Endodermal cell (in vitro differentiated cells): ENCODE data around the gene WRNIP1. TPM values are rescaled to one million over a fixed set of nuclear protein-coding genes. Genes with fewer than 3 reads are reported as not detected.

Experiments
- DNase-seq: peaks from one replicate; pipeline ENCODE4 v3.0.0-alpha.2; 2017
- H3K27ac ChIP-seq: 2 replicates; pipeline ENCODE4 v1.5.1; 2013; ENCODE audit warnings: mild to moderate bottlenecking, low read depth, low read length, moderate library complexity
- H3K27me3 ChIP-seq: 2 replicates; pipeline ENCODE4 v1.6.1; 2013; ENCODE audit warnings: mild to moderate bottlenecking, low read length, moderate library complexity; ENCODE audit not compliant: insufficient read depth, control insufficient read depth, poor library complexity, severe bottlenecking
- H3K36me3 ChIP-seq: 2 replicates; pipeline ENCODE4 v1.7.0; 2013; ENCODE audit warnings: mild to moderate bottlenecking, low read length, moderate library complexity; ENCODE audit not compliant: control insufficient read depth, insufficient read depth
- H3K4me1 ChIP-seq: one replicate; pipeline ENCODE4 v1.7.0; 2013; ENCODE audit warnings: low read length; ENCODE audit not compliant: control insufficient read depth, insufficient read depth
- H3K4me3 ChIP-seq: 2 replicates; pipeline ENCODE4 v1.5.1; 2013; ENCODE audit warnings: mild to moderate bottlenecking, low read length, moderate library complexity
- H3K9ac ChIP-seq: 2 replicates; pipeline ENCODE4 v1.6.1; 2013; ENCODE audit warnings: mild to moderate bottlenecking, low read length, moderate library complexity; ENCODE audit not compliant: poor library complexity, severe bottlenecking; ENCODE audit errors: extremely low read depth
- H3K9me3 ChIP-seq: 2 replicates; pipeline ENCODE4 v1.6.1; 2013; ENCODE audit warnings: mild to moderate bottlenecking, low read length, moderate library complexity; ENCODE audit not compliant: control insufficient read depth
- H3K27ac Mint-ChIP-seq: 2 replicates; pipeline ENCODE4 v1.8.0; 2020; ENCODE audit warnings: mixed read lengths
- H3K27me3 Mint-ChIP-seq: 2 replicates; pipeline ENCODE4 v1.8.0; 2021; ENCODE audit warnings: mild to moderate bottlenecking, mixed read lengths; ENCODE audit not compliant: insufficient read depth
- H3K36me3 Mint-ChIP-seq: 2 replicates; pipeline ENCODE4 v1.8.0; 2020; ENCODE audit warnings: low read depth, mixed read lengths
- H3K4me1 Mint-ChIP-seq: 2 replicates; pipeline ENCODE4 v1.8.0; 2020; ENCODE audit warnings: mixed read lengths
- H3K4me3 Mint-ChIP-seq: 2 replicates; pipeline ENCODE4 v1.8.0; 2020; ENCODE audit warnings: mild to moderate bottlenecking, moderate library complexity, mixed read lengths
- H3K9me3 Mint-ChIP-seq: 2 replicates; pipeline ENCODE4 v1.8.0; 2020; ENCODE audit warnings: mild to moderate bottlenecking, mixed read lengths
- CTCF ChIP-seq: fragments of 200-600 bp; sonication (generic); conservative IDR thresholded peaks from 2 replicates; pipeline ENCODE4 v1.5.0; 2021; ENCODE audit warnings: antibody characterized with exemption, mild to moderate bottlenecking
- WGBS, 2 experiments: methylation state at CpG; one replicate each; pipeline versions ENCODE4 v1.1.5 to v1.1.7; 2013; ENCODE audit warnings: missing lambda C conversion rate in 2 of 2, mixed read lengths in 1 of 2; ENCODE audit not compliant: insufficient coverage in 1 of 2, insufficient read length in 1 of 2; 5-methylcytosine and 5-hydroxymethylcytosine counted together
- total RNA-seq, 2 donors: library from RNA; stranded (reverse); fragmentation: NEBNext Ultra II Directional in 1 of 2; extraction: Animal tissue kit (Norgen Biotek cat#: 25700) in 1 of 2; gene quantifications; 2 replicates in 1 of 2; 3 replicates in 1 of 2; pipeline ENCODE4 v1.2.1, GENCODE V29; 2021

The WRNIP1 gene
- total RNA-seq, 2 donors from 2014 or later, result 30.8 to 33.2 TPM

GRCh38 chr6:2790588-2791449, 25.6 kb downstream of the WRNIP1 start:
- Histone ChIP-seq H3K4me1 (no peaks in the 10 kb centered on the region), H3K27me3 (no peaks in the 10 kb centered on the region), H3K9ac (no peak overlapping the region), H3K36me3 (peaks cover 16% of the 10 kb centered on the region), H3K9me3 (no peaks in the 10 kb centered on the region), H3K4me3 (no peak overlapping the region), H3K27ac (no peak overlapping the region)
- peak overlapping the region; percentile 79 for H3K27ac Mint-ChIP-seq
- peak; percentile 92 for TF ChIP-seq CTCF
- H3K27me3 Mint-ChIP-seq, result no peaks in the 10 kb centered on the region
- H3K9me3 Mint-ChIP-seq, result no peaks in the 10 kb centered on the region
- WGBS, 2 experiments, result 39 to 64% methylated on average over 4 to 11 of the region's 11 CpGs
- H3K4me3 Mint-ChIP-seq, result no peak overlapping the region
- peak; percentile 88 for DNase-seq
- peaks cover 24% of the 10 kb centered on the region for H3K36me3 Mint-ChIP-seq
- peaks cover 8% of the 10 kb centered on the region for H3K4me1 Mint-ChIP-seq

GRCh38 chr6:2791450-2791974, 26.3 kb downstream of the WRNIP1 start:
- H3K4me1 Mint-ChIP-seq, result peaks cover 8% of the 10 kb centered on the region
- peaks cover 17% of the 10 kb centered on the region for H3K36me3 Mint-ChIP-seq
- WGBS, 2 experiments, result 88 to 100% methylated on average over 1 to 4 of the region's 4 CpGs
- peaks cover 11% of the 10 kb centered on the region for H3K36me3 ChIP-seq
- H3K9me3 Mint-ChIP-seq, result no peaks in the 10 kb centered on the region
- H3K9ac ChIP-seq, result no peak overlapping the region
- H3K4me3 Mint-ChIP-seq, result no peak overlapping the region
- H3K4me1 ChIP-seq, result no peaks in the 10 kb centered on the region
- H3K27ac Mint-ChIP-seq, result no peak overlapping the region
- DNase-seq, result no peak
- H3K27ac ChIP-seq, result no peak overlapping the region
- no peak for TF ChIP-seq CTCF
- no peaks in the 10 kb centered on the region for H3K9me3 ChIP-seq
- no peak overlapping the region for H3K4me3 ChIP-seq
- H3K27me3 ChIP-seq, result no peaks in the 10 kb centered on the region
- no peaks in the 10 kb centered on the region for H3K27me3 Mint-ChIP-seq

- no peak overlapping the region for H3K27ac Mint-ChIP-seq
These were observed 27.3 kb downstream of the WRNIP1 start for GRCh38 chr6:2792330-2793110.

More at GRCh38 chr6:2792330-2793110, 27.3 kb downstream of the WRNIP1 start:
- H3K4me1 ChIP-seq, result no peaks in the 10 kb centered on the region
- H3K27me3 Mint-ChIP-seq, result no peaks in the 10 kb centered on the region
- H3K9me3 Mint-ChIP-seq, result no peaks in the 10 kb centered on the region
- WGBS, 2 experiments, result 95 to 99% methylated on average over 12 to 17 of the region's 17 CpGs
- no peak for TF ChIP-seq CTCF
- H3K9ac ChIP-seq, result no peak overlapping the region
- H3K9me3 ChIP-seq, result no peaks in the 10 kb centered on the region
- H3K27me3 ChIP-seq, result no peaks in the 10 kb centered on the region
- no peak overlapping the region for H3K27ac ChIP-seq
- DNase-seq, result no peak
- H3K36me3 Mint-ChIP-seq, result peaks cover 10% of the 10 kb centered on the region
- peaks cover 7% of the 10 kb centered on the region for H3K36me3 ChIP-seq
- no peak overlapping the region for H3K4me3 ChIP-seq
- no peak overlapping the region for H3K4me3 Mint-ChIP-seq
- H3K4me1 Mint-ChIP-seq, result peaks cover 8% of the 10 kb centered on the region
